Sigmoid colon (tissue), 7 donors: ENCODE data around the gene AGBL1. TPM values are rescaled to one million over a fixed set of nuclear protein-coding genes. Genes with fewer than 3 reads are reported as not detected.
A peak's percentile ranks its signal among the peaks of the same experiment; 100 is the strongest.

ENCODE experiments used
- DNase-seq: peaks from one replicate; pipeline ENCODE4 v3.0.0-alpha.2; 2019
- H3K27ac ChIP-seq, 4 donors: fragments of 200-600 bp; sonication (generic); one replicate each; pipeline ENCODE4 v1.5.1; 2016 to 2019; ENCODE audit warnings: mild to moderate bottlenecking in 1 of 4
- H3K27me3 ChIP-seq, 3 donors: fragments of 200-600 bp; sonication (generic); one replicate each; pipeline ENCODE4 v1.5.1; 2019; ENCODE audit warnings: mild to moderate bottlenecking in 1 of 3
- H3K36me3 ChIP-seq, 4 donors: fragments of 200-600 bp; sonication (generic); one replicate each; pipeline ENCODE4 v1.5.1; 2016 to 2019
- H3K4me1 ChIP-seq, 4 donors: fragments of 200-600 bp; sonication (generic); one replicate each; pipeline ENCODE4 v1.5.1; 2017 to 2019
- H3K4me3 ChIP-seq, 4 donors: fragments of 200-600 bp; sonication (generic); one replicate each; pipeline ENCODE4 v1.5.1; 2017 to 2019; ENCODE audit warnings: mild to moderate bottlenecking in 2 of 4, moderate library complexity in 1 of 4
- H3K9me3 ChIP-seq, 4 donors: fragments of 200-600 bp in 3 of 4; sonication (generic) in 3 of 4; one replicate each; pipeline versions ENCODE4 v1.5.1 to v1.6.1; 2013 to 2019
- CTCF ChIP-seq, 4 experiments: fragments of 450-650 bp in 3 of 4; fragments of 200-600 bp in 1 of 4; IDR thresholded peaks; one replicate each; pipeline ENCODE4 v1.5.1; 2016 to 2019; ENCODE audit warnings: antibody characterized with exemption in 4 of 4, mild to moderate bottlenecking in 3 of 4, moderate library complexity in 2 of 4
- EP300 ChIP-seq, 4 donors: sonication (generic); formaldehyde crosslinking; IDR thresholded peaks; one replicate each; pipeline ENCODE4 v1.6.1; 2017; ENCODE audit warnings: antibody characterized with exemption in 4 of 4
- POLR2A ChIP-seq, 2 donors: fragments of 450-650 bp; IDR thresholded peaks; one replicate each; pipeline ENCODE4 v1.6.1; 2016; ENCODE audit warnings: antibody characterized with exemption in 2 of 2, mild to moderate bottlenecking in 2 of 2, moderate library complexity in 2 of 2
- POLR2AphosphoS5 ChIP-seq, 4 donors: sonication (generic); formaldehyde crosslinking; IDR thresholded peaks; one replicate each; pipeline ENCODE4 v1.6.1; 2017; ENCODE audit warnings: antibody characterized with exemption in 4 of 4
- WGBS, 2 donors: extraction: QIAGEN DNeasy Blood & Tissue Kit; methylation state at CpG; one replicate each; pipeline ENCODE4 v1.1.7; 2013; 5-methylcytosine and 5-hydroxymethylcytosine counted together
- intact Hi-C: fragments of 100-400 bp; cut with DNase I; formaldehyde crosslinking; loops from one replicate; pipeline ENCODE4 v1.15.1; 2023
- polyA plus RNA-seq, 3 donors: library from polyadenylated mRNA; stranded (reverse); fragments of 200-250 nt; gene quantifications; one replicate each; pipeline ENCODE4 v1.2.3, GENCODE V29; 2013
- total RNA-seq, 4 donors: library from RNA; depleted of rRNA; stranded (reverse); fragments of >200 nt; gene quantifications; one replicate each; pipeline ENCODE4 v1.1.0, GENCODE V29; 2016
- donor health status: healthy with polysubstance abuse.
- donor health status: Bipolar disorder and iron deficiency.
- donor health status: healthy.

Gene AGBL1
- total and polyA plus RNA-seq, 7 donors, result 0.16 to 0.28 TPM; not detected in 5

- H3K27me3 ChIP-seq, result no peaks in the 10 kb centered on the region
- intact Hi-C loops, result no loop called here
- 88 to 96% methylated on average over 1 of the region's 1 CpG for WGBS, 2 donors
- no peaks in the 10 kb centered on the region for H3K36me3 ChIP-seq
- no peak overlapping the region for H3K4me3 ChIP-seq
- no peaks in the 10 kb centered on the region for H3K9me3 ChIP-seq
- no peaks in the 10 kb centered on the region for H3K4me1 ChIP-seq
- TF ChIP-seq EP300 (IDR thresholded peaks at IDR 0.05) (no peak), POLR2A (IDR thresholded peaks at IDR 0.05) (no peak), POLR2AphosphoS5 (IDR thresholded peaks at IDR 0.05) (no peak), CTCF (IDR thresholded peaks at IDR 0.05) (no peak)
- no peak overlapping the region for H3K27ac ChIP-seq
- DNase-seq, result no peak
These were observed 315.2 kb downstream of the AGBL1 start for GRCh38 chr15:86394866-86395265.

GRCh38 chr15:86399041-86399954, 319.6 kb downstream of the AGBL1 start:
- peak overlapping the region in 1 of 4 donors; percentile 22 for H3K27ac ChIP-seq
- peak; percentile 84 for DNase-seq
- TF ChIP-seq CTCF (IDR thresholded peaks at IDR 0.05), result no peak
- TF ChIP-seq POLR2AphosphoS5 (IDR thresholded peaks at IDR 0.05), result peak in 3 of 4 donors; percentile 6 to 17 (median 13)
- 62 to 74% methylated on average over 5 of the region's 5 CpGs for WGBS, 2 donors
- H3K4me3 ChIP-seq, result no peak overlapping the region
- no peaks in the 10 kb centered on the region for H3K4me1 ChIP-seq
- intact Hi-C loops, result no loop called here
- no peaks in the 10 kb centered on the region for H3K27me3 ChIP-seq
- no peaks in the 10 kb centered on the region for H3K9me3 ChIP-seq
- H3K36me3 ChIP-seq, result no peaks in the 10 kb centered on the region

GRCh38 chr15:86403221-86403620, 323.6 kb downstream of the AGBL1 start:
- intact Hi-C loops, result no loop called here
- DNase-seq, result no peak

GRCh38 chr15:86403914-86404583, 324.4 kb downstream of the AGBL1 start:
- WGBS, 2 donors, result 77 to 81% methylated on average over 3 of the region's 3 CpGs
- Histone ChIP-seq H3K9me3 (no peaks in the 10 kb centered on the region), H3K4me1 (no peaks in the 10 kb centered on the region), H3K4me3 (no peak overlapping the region), H3K27me3 (no peaks in the 10 kb centered on the region), H3K27ac (no peak overlapping the region), H3K36me3 (no peaks in the 10 kb centered on the region)
- TF ChIP-seq POLR2A (IDR thresholded peaks at IDR 0.05), result no peak
- no peak for TF ChIP-seq EP300 (IDR thresholded peaks at IDR 0.05)
- TF ChIP-seq CTCF (IDR thresholded peaks at IDR 0.05), result no peak
- no peak for TF ChIP-seq POLR2AphosphoS5 (IDR thresholded peaks at IDR 0.05)
- intact Hi-C loops, result no loop called here
- no peak for DNase-seq

More at GRCh38 chr15:86403221-86403620, 323.6 kb downstream of the AGBL1 start:
- no peaks in the 10 kb centered on the region for H3K4me1 ChIP-seq
- no peaks in the 10 kb centered on the region for H3K9me3 ChIP-seq
- no peaks in the 10 kb centered on the region for H3K36me3 ChIP-seq
- H3K27me3 ChIP-seq, result no peaks in the 10 kb centered on the region
- H3K27ac ChIP-seq, result no peak overlapping the region
- H3K4me3 ChIP-seq, result no peak overlapping the region
- TF ChIP-seq POLR2AphosphoS5 (IDR thresholded peaks at IDR 0.05) (no peak), CTCF (IDR thresholded peaks at IDR 0.05) (no peak), EP300 (IDR thresholded peaks at IDR 0.05) (no peak), POLR2A (IDR thresholded peaks at IDR 0.05) (no peak)
